H9 (cell line): ENCODE measurements around the gene VASP. TPM values are rescaled to one million over a fixed set of nuclear protein-coding genes. Genes with fewer than 3 reads are reported as not detected.

Experiments used
- DNase-seq: peaks from one replicate; pipeline ENCODE4 v3.0.0-alpha.2; 2017
- H2AFZ ChIP-seq: one replicate; pipeline ENCODE4 v1.6.1; 2013; ENCODE audit warnings: mild to moderate bottlenecking, low read length, control low read depth, moderate library complexity
- H2AK5ac ChIP-seq: 2 replicates; pipeline ENCODE4 v1.6.1; 2013; ENCODE audit warnings: low read length, control low read depth, mixed read lengths; ENCODE audit not compliant: insufficient read length
- H2BK120ac ChIP-seq: one replicate; pipeline ENCODE4 v1.6.1; 2013; ENCODE audit warnings: low read depth, mild to moderate bottlenecking, low read length, control low read depth, inconsistent platforms; ENCODE audit not compliant: poor library complexity, severe bottlenecking
- H2BK12ac ChIP-seq: 2 replicates; pipeline ENCODE4 v1.6.1; 2013; ENCODE audit warnings: low read length, control low read depth, mixed read lengths, low read depth; ENCODE audit not compliant: insufficient read length
- H2BK15ac ChIP-seq: 2 replicates; pipeline ENCODE4 v1.6.1; 2013; ENCODE audit warnings: low read depth, low read length, control low read depth
- H2BK20ac ChIP-seq: one replicate; pipeline ENCODE4 v1.6.1; 2013; ENCODE audit warnings: low read depth, mild to moderate bottlenecking, low read length, control low read depth, inconsistent platforms; ENCODE audit not compliant: poor library complexity, severe bottlenecking
- H2BK5ac ChIP-seq: 2 replicates; pipeline ENCODE4 v1.6.1; 2013; ENCODE audit warnings: low read length, control low read depth, mixed read lengths; ENCODE audit not compliant: insufficient read length
- H3K14ac ChIP-seq: 2 replicates; pipeline ENCODE4 v1.6.1; 2013; ENCODE audit warnings: low read length, control low read depth; ENCODE audit not compliant: insufficient read depth
- H3K18ac ChIP-seq: 2 replicates; pipeline ENCODE4 v1.6.1; 2013; ENCODE audit warnings: low read depth, mild to moderate bottlenecking, mixed read lengths, low read length, control low read depth; ENCODE audit not compliant: insufficient read length
- H3K23ac ChIP-seq: 2 replicates; pipeline ENCODE4 v1.6.1; 2013; ENCODE audit warnings: low read length, control low read depth, mixed read lengths, low read depth; ENCODE audit not compliant: insufficient read length
- H3K23me2 ChIP-seq: 2 replicates; pipeline ENCODE4 v1.6.1; 2013; ENCODE audit warnings: low read depth, mild to moderate bottlenecking, mixed read lengths, low read length, control low read depth; ENCODE audit not compliant: insufficient read length, poor library complexity, severe bottlenecking
- H3K27ac ChIP-seq: 2 replicates; pipeline ENCODE4 v1.5.1; 2013; ENCODE audit warnings: low read length, control low read depth, mixed read lengths, low read depth; ENCODE audit not compliant: insufficient read length
- H3K27me3 ChIP-seq: 2 replicates; pipeline ENCODE4 v1.6.1; 2013; ENCODE audit warnings: low read length, control low read depth, inconsistent platforms; ENCODE audit not compliant: insufficient read depth
- H3K4ac ChIP-seq: 2 replicates; pipeline ENCODE4 v1.6.1; 2013; ENCODE audit warnings: low read depth, mild to moderate bottlenecking, control low read depth, inconsistent platforms, low read length, moderate library complexity
- H3K4me1 ChIP-seq: 2 replicates; pipeline ENCODE4 v1.6.1; 2013; ENCODE audit warnings: low read length, control low read depth, inconsistent platforms; ENCODE audit not compliant: insufficient read depth
- H3K4me2 ChIP-seq: 2 replicates; pipeline ENCODE4 v1.6.1; 2013; ENCODE audit warnings: low read length, control low read depth, mixed read lengths; ENCODE audit not compliant: insufficient read length, insufficient read depth
- H3K56ac ChIP-seq: 2 replicates; pipeline ENCODE4 v1.6.1; 2013; ENCODE audit warnings: low read depth, mild to moderate bottlenecking, mixed read lengths, low read length, control low read depth; ENCODE audit not compliant: insufficient read length
- H3K79me1 ChIP-seq: 2 replicates; pipeline ENCODE4 v1.6.1; 2013; ENCODE audit warnings: low read depth, mild to moderate bottlenecking, moderate library complexity, low read length, control low read depth, inconsistent platforms; ENCODE audit not compliant: insufficient read depth, poor library complexity, severe bottlenecking
- H3K79me2 ChIP-seq: 2 replicates; pipeline ENCODE4 v1.6.1; 2013; ENCODE audit warnings: low read length, control low read depth, inconsistent platforms; ENCODE audit not compliant: insufficient read depth
- H3K9ac ChIP-seq: 2 replicates; pipeline ENCODE4 v1.6.1; 2013; ENCODE audit warnings: low read length, control low read depth, mixed read lengths; ENCODE audit not compliant: insufficient read length; ENCODE audit errors: extremely low read depth
- H3K9me3 ChIP-seq: one replicate; pipeline ENCODE4 v1.6.1; 2013; ENCODE audit warnings: low read depth, low read length, inconsistent platforms; ENCODE audit not compliant: control insufficient read depth
- H3T11ph ChIP-seq: one replicate; pipeline ENCODE4 v1.6.1; 2013; ENCODE audit warnings: mild to moderate bottlenecking, low read length, control low read depth, inconsistent platforms
- H4K20me1 ChIP-seq: one replicate; pipeline ENCODE4 v1.6.1; 2013; ENCODE audit not compliant: control insufficient read depth, insufficient read length, insufficient read depth
- H4K5ac ChIP-seq: 2 replicates; pipeline ENCODE4 v1.6.1; 2013; ENCODE audit warnings: low read depth, mild to moderate bottlenecking, mixed read lengths, low read length, control low read depth; ENCODE audit not compliant: insufficient read length
- H4K8ac ChIP-seq: replicated peaks from 2 replicates; pipeline ENCODE4 v1.6.1; 2013; ENCODE audit warnings: low read length, control low read depth, mixed read lengths, low read depth; ENCODE audit not compliant: insufficient read length
- H4K91ac ChIP-seq: 2 replicates; pipeline ENCODE4 v1.6.1; 2013; ENCODE audit warnings: low read depth, mild to moderate bottlenecking, moderate library complexity, mixed read lengths, low read length, control low read depth; ENCODE audit not compliant: insufficient read length
- H3K27ac Mint-ChIP-seq, 3 experiments: 2 replicates in 2 of 3; 3 replicates in 1 of 3; pipeline ENCODE4 v1.8.0; 2020 to 2021; ENCODE audit warnings: mixed read lengths in 3 of 3, mild to moderate bottlenecking in 1 of 3, moderate library complexity in 1 of 3
- H3K27me3 Mint-ChIP-seq: 2 replicates; pipeline ENCODE4 v1.8.0; 2021; ENCODE audit warnings: low read depth, mild to moderate bottlenecking, moderate library complexity, mixed read lengths
- H3K36me3 Mint-ChIP-seq, 3 experiments: 2 replicates in 2 of 3; 3 replicates in 1 of 3; pipeline ENCODE4 v1.8.0; 2020 to 2021; ENCODE audit warnings: low read depth in 3 of 3, mixed read lengths in 3 of 3; ENCODE audit not compliant: insufficient read depth in 1 of 3
- H3K4me1 Mint-ChIP-seq, 2 experiments: 2 replicates each; pipeline ENCODE4 v1.8.0; 2020; ENCODE audit warnings: mixed read lengths in 2 of 2
- H3K4me3 Mint-ChIP-seq, 2 experiments: 2 replicates in 1 of 2; 3 replicates in 1 of 2; pipeline ENCODE4 v1.8.0; 2020 to 2021; ENCODE audit warnings: mild to moderate bottlenecking in 2 of 2, mixed read lengths in 2 of 2, moderate library complexity in 1 of 2
- H3K9me3 Mint-ChIP-seq, 2 experiments: 2 replicates in 1 of 2; 3 replicates in 1 of 2; pipeline ENCODE4 v1.8.0; 2020; ENCODE audit warnings: mild to moderate bottlenecking in 2 of 2, mixed read lengths in 2 of 2, moderate library complexity in 1 of 2
- WGBS: extraction: QIAGEN DNeasy Blood & Tissue Kit; methylation state at CpG from one replicate; pipeline ENCODE4 v1.1.7; 2013; ENCODE audit warnings: missing lambda C conversion rate, low lambda C conversion rate, mixed read lengths; ENCODE audit not compliant: insufficient read length; ENCODE audit errors: extremely low coverage; 5-methylcytosine and 5-hydroxymethylcytosine counted together
- total RNA-seq: library from RNA; stranded (reverse); gene quantifications from 2 replicates; pipeline ENCODE4 v1.2.1, GENCODE V29; 2021
- TF ChIP-seq, protein P1 (sequence below): fragments of 200-600 bp; sonication (generic); conservative IDR thresholded peaks from 3 replicates; pipeline ENCODE4 v1.8.0; 2021; ENCODE audit warnings: antibody characterized with exemption, mild to moderate bottlenecking

The VASP gene
- total RNA-seq, 1 experiment from 2014 or later: 157 TPM

DNA sequence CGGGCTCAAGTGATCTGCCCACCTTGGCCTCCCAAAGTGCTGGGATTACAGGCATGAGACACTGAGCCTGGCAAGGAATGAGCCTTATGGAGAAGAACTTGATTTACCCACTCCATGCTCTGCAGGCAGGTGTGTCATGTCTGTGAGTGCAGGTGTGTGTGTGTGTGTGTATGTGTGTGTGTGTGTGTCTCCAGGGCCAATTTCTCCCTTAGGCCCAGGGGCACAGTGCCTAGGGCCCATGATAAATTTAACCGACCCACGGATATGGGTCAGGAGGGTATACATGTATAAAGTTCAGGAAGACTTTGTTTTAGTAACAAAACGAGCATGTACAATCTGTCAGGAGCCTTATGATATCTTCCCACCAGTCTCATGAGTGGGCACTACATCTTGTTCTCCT lies 44.0 kb upstream of the VASP start:
- Histone ChIP-seq H2AK5ac (no peak overlapping the region), H3K79me1 (no peaks in the 10 kb centered on the region), H4K91ac (no peak overlapping the region), H3K23me2 (peaks cover 12% of the 10 kb centered on the region), H2BK12ac (no peak overlapping the region), H3K14ac (no peak overlapping the region), H3K27ac (no peak overlapping the region), H3K56ac (no peak overlapping the region), H2BK5ac (no peak overlapping the region), H3K27me3 (no peaks in the 10 kb centered on the region; the same call in 1 of the 2 replicates), H2AFZ (no peak overlapping the region), H2BK20ac (no peak overlapping the region), H3K9ac (no peak overlapping the region), H4K8ac (no peak overlapping the region), H3K4me1 (no peaks in the 10 kb centered on the region), H3T11ph (no peak overlapping the region), H3K18ac (no peak overlapping the region), H2BK15ac (no peak overlapping the region), H3K79me2 (no peaks in the 10 kb centered on the region), H4K5ac (no peak overlapping the region), H4K20me1 (no peaks in the 10 kb centered on the region), H3K9me3 (no peaks in the 10 kb centered on the region), H3K4ac (no peak overlapping the region), H3K4me2 (no peak overlapping the region), H2BK120ac (no peak overlapping the region), H3K23ac (no peak overlapping the region)
- no CpG with 5 or more reads among the region's 4 CpGs for WGBS
- Mint-ChIP-seq H3K4me3 (no peak overlapping the region), H3K36me3 (no peaks in the 10 kb centered on the region), H3K9me3 (no peaks in the 10 kb centered on the region; a peak in 1 of 5 replicates), H3K27ac (no peak overlapping the region; a peak in 1 of 7 replicates), H3K27me3 (peaks cover 19% of the 10 kb centered on the region), H3K4me1 (peaks cover 9 to 24% of the 10 kb centered on the region in 2 experiments)
- DNase-seq: no peak
- TF ChIP-seq, protein P1, sequence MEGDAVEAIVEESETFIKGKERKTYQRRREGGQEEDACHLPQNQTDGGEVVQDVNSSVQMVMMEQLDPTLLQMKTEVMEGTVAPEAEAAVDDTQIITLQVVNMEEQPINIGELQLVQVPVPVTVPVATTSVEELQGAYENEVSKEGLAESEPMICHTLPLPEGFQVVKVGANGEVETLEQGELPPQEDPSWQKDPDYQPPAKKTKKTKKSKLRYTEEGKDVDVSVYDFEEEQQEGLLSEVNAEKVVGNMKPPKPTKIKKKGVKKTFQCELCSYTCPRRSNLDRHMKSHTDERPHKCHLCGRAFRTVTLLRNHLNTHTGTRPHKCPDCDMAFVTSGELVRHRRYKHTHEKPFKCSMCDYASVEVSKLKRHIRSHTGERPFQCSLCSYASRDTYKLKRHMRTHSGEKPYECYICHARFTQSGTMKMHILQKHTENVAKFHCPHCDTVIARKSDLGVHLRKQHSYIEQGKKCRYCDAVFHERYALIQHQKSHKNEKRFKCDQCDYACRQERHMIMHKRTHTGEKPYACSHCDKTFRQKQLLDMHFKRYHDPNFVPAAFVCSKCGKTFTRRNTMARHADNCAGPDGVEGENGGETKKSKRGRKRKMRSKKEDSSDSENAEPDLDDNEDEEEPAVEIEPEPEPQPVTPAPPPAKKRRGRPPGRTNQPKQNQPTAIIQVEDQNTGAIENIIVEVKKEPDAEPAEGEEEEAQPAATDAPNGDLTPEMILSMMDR: no peak
